Mesendoderm (in vitro differentiated cells): Measurements from ENCODE around the gene DUSP8.
A peak's percentile ranks its signal among the peaks of the same experiment; 100 is the strongest.

Source experiments
- DNase-seq: peaks from one replicate; pipeline ENCODE4 v3.0.0; 2013
- H2AK5ac ChIP-seq: 2 replicates; pipeline ENCODE4 v1.6.1; 2013; ENCODE audit warnings: low read length, inconsistent platforms
- H2BK120ac ChIP-seq: 2 replicates; pipeline ENCODE4 v1.6.1; 2013; ENCODE audit warnings: low read depth, mild to moderate bottlenecking, low read length, moderate library complexity, mixed read lengths
- H2BK15ac ChIP-seq: replicated peaks from 2 replicates; pipeline ENCODE4 v1.6.1; 2013; ENCODE audit warnings: low read depth, mild to moderate bottlenecking, moderate library complexity
- H2BK5ac ChIP-seq: 2 replicates; pipeline ENCODE4 v1.6.1; 2013; ENCODE audit warnings: low read length, inconsistent platforms
- H3K18ac ChIP-seq: 2 replicates; pipeline ENCODE4 v1.6.1; 2013; ENCODE audit warnings: mild to moderate bottlenecking, low read length, mixed read lengths
- H3K23ac ChIP-seq: one replicate; pipeline ENCODE4 v1.6.1; 2013; ENCODE audit warnings: low read length
- H3K27ac ChIP-seq: 2 replicates; pipeline ENCODE4 v1.5.1; 2013; ENCODE audit warnings: low read depth, mild to moderate bottlenecking, inconsistent platforms, low read length, moderate library complexity
- H3K27me3 ChIP-seq: 2 replicates; pipeline ENCODE4 v1.6.1; 2013; ENCODE audit warnings: low read length, control low read depth, mild to moderate bottlenecking, inconsistent platforms; ENCODE audit not compliant: insufficient read depth, poor library complexity
- H3K36me3 ChIP-seq: 2 replicates; pipeline ENCODE4 v1.6.1; 2013; ENCODE audit warnings: low read length, inconsistent platforms; ENCODE audit not compliant: control insufficient read depth, insufficient read depth
- H3K4ac ChIP-seq: one replicate; pipeline ENCODE4 v1.6.1; 2013; ENCODE audit warnings: low read depth, mild to moderate bottlenecking, low read length, moderate library complexity
- H3K4me1 ChIP-seq: 2 replicates; pipeline ENCODE4 v1.6.1; 2013; ENCODE audit warnings: low read depth, low read length, inconsistent platforms; ENCODE audit not compliant: control insufficient read depth
- H3K4me2 ChIP-seq: 2 replicates; pipeline ENCODE4 v1.6.1; 2013; ENCODE audit warnings: low read length
- H3K4me3 ChIP-seq: 2 replicates; pipeline ENCODE4 v1.5.1; 2013; ENCODE audit warnings: mild to moderate bottlenecking, low read length
- H3K56ac ChIP-seq: one replicate; pipeline ENCODE4 v1.6.1; 2013; ENCODE audit warnings: low read length
- H3K79me1 ChIP-seq: 2 replicates; pipeline ENCODE4 v1.6.1; 2013; ENCODE audit warnings: low read length, inconsistent platforms
- H3K79me2 ChIP-seq: 2 replicates; pipeline ENCODE4 v1.6.1; 2013; ENCODE audit warnings: mild to moderate bottlenecking, low read length; ENCODE audit not compliant: control insufficient read depth, insufficient read depth
- H3K9ac ChIP-seq: 2 replicates; pipeline ENCODE4 v1.6.1; 2013; ENCODE audit warnings: low read length, inconsistent platforms
- H4K5ac ChIP-seq: one replicate; pipeline ENCODE4 v1.6.1; 2013; ENCODE audit warnings: low read length
- H4K8ac ChIP-seq: one replicate; pipeline ENCODE4 v1.6.1; 2013; ENCODE audit warnings: low read depth, mild to moderate bottlenecking, control low read depth, low read length, moderate library complexity
- WGBS: extraction: QIAGEN DNeasy Blood & Tissue Kit; methylation state at CpG from one replicate; pipeline ENCODE4 v1.1.7; 2013; ENCODE audit warnings: low lambda C conversion rate, missing lambda C conversion rate; ENCODE audit not compliant: insufficient coverage; ENCODE audit errors: extremely low coverage; 5-methylcytosine and 5-hydroxymethylcytosine counted together

The DUSP8 gene

GRCh38 chr11:1517117-1518005 is 54.7 kb downstream of the DUSP8 start:
- H2BK15ac ChIP-seq = no peak overlapping the region
- no peaks in the 10 kb centered on the region for H3K79me2 ChIP-seq
- H3K56ac ChIP-seq = no peak overlapping the region

GRCh38 chr11:1516273-1517067 is 55.6 kb downstream of the DUSP8 start:
- Histone ChIP-seq H3K36me3 (no peaks in the 10 kb centered on the region), H3K4me2 (no peak overlapping the region), H3K9ac (no peak overlapping the region), H3K56ac (no peak overlapping the region), H3K23ac (no peak overlapping the region), H3K4me1 (no peaks in the 10 kb centered on the region), H2BK5ac (no peak overlapping the region), H3K27ac (no peak overlapping the region), H4K8ac (no peak overlapping the region), H3K4ac (no peak overlapping the region), H2BK15ac (no peak overlapping the region), H3K79me2 (no peaks in the 10 kb centered on the region), H3K27me3 (no peaks in the 10 kb centered on the region), H4K5ac (no peak overlapping the region), H2BK120ac (no peak overlapping the region), H3K4me3 (no peak overlapping the region), H3K18ac (no peak overlapping the region), H2AK5ac (no peak overlapping the region), H3K79me1 (peaks cover 12% of the 10 kb centered on the region)
- WGBS = no CpG with 5 or more reads among the region's 19 CpGs
- no peak for DNase-seq

More at GRCh38 chr11:1517117-1518005, 54.7 kb downstream of the DUSP8 start:
- Histone ChIP-seq H3K36me3 (no peaks in the 10 kb centered on the region), H3K23ac (no peak overlapping the region), H2AK5ac (no peak overlapping the region), H3K18ac (no peak overlapping the region), H3K4me1 (no peaks in the 10 kb centered on the region), H2BK120ac (no peak overlapping the region), H3K4me2 (no peak overlapping the region), H3K4me3 (no peak overlapping the region), H4K8ac (no peak overlapping the region), H3K79me1 (peaks cover 12% of the 10 kb centered on the region), H2BK5ac (no peak overlapping the region), H3K27me3 (no peaks in the 10 kb centered on the region), H3K27ac (no peak overlapping the region), H3K4ac (no peak overlapping the region), H3K9ac (no peak overlapping the region), H4K5ac (no peak overlapping the region)
- no CpG with 5 or more reads among the region's 28 CpGs for WGBS
- no peak for DNase-seq

GRCh38 chr11:1515082-1516060 is 56.7 kb downstream of the DUSP8 start:
- Histone ChIP-seq H3K4me2 (no peak overlapping the region), H3K36me3 (no peaks in the 10 kb centered on the region), H3K56ac (peak overlapping the region; percentile 58), H3K27ac (no peak overlapping the region), H3K4me3 (no peak overlapping the region), H3K4me1 (no peaks in the 10 kb centered on the region), H2BK15ac (no peak overlapping the region), H3K9ac (peak overlapping the region; percentile 20), H3K23ac (no peak overlapping the region), H2AK5ac (no peak overlapping the region), H3K27me3 (no peaks in the 10 kb centered on the region), H2BK120ac (no peak overlapping the region), H4K8ac (no peak overlapping the region), H3K79me2 (no peaks in the 10 kb centered on the region), H3K4ac (no peak overlapping the region), H3K79me1 (peaks cover 12% of the 10 kb centered on the region), H4K5ac (no peak overlapping the region), H2BK5ac (no peak overlapping the region), H3K18ac (no peak overlapping the region)
- peak; percentile 68 for DNase-seq
- WGBS = no CpG with 5 or more reads among the region's 36 CpGs

- Histone ChIP-seq H3K56ac (no peak overlapping the region), H3K4me2 (no peak overlapping the region), H3K4me3 (no peak overlapping the region), H2BK120ac (no peak overlapping the region), H3K23ac (no peak overlapping the region), H2AK5ac (no peak overlapping the region), H3K9ac (no peak overlapping the region), H3K18ac (no peak overlapping the region), H2BK5ac (no peak overlapping the region), H3K27ac (no peak overlapping the region), H3K4ac (no peak overlapping the region), H3K4me1 (no peaks in the 10 kb centered on the region), H3K79me2 (no peaks in the 10 kb centered on the region), H3K36me3 (no peaks in the 10 kb centered on the region), H4K8ac (no peak overlapping the region), H2BK15ac (no peak overlapping the region), H3K79me1 (peaks cover 12% of the 10 kb centered on the region), H3K27me3 (no peaks in the 10 kb centered on the region), H4K5ac (no peak overlapping the region)
- WGBS = no CpG with 5 or more reads among the region's 31 CpGs
- DNase-seq = no peak
Observed at GRCh38 chr11:1514336-1515061, 57.6 kb downstream of the DUSP8 start.
